GM21360 (cell line): ENCODE results near the gene ARRDC4.
"Not testable (repeated sequence)": the region's sequence is repeated elsewhere in the genome, so short reads cannot be mapped to it uniquely, and the experiment has no call there.

Source experiments
- ATAC-seq: cut with Tn5 transposase; IDR thresholded peaks from one replicate; pipeline ENCODE4 v1.9.1; 2021; ENCODE audit warnings: mild to moderate bottlenecking, moderate library complexity; ENCODE audit not compliant: unreplicated experiment

The ARRDC4 gene

DNA sequence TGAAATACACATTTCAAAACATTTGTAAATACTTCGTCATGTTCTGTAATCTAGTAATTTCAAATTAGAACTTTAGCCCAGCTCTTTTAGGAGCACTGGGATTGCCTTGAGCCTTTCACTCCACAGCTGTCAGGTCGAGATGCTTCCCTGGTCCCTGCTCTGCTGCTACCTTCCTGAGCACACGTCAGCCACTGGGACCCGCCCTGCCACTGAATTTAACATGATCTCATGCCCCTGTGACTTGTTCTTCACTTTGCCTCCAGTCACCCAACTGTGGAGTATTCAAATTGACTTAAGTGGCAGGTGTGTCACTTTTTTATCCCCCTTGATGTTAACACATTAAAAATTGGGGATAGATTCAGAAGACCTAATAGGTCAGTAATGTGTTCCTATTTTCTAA lies 3.3 kb downstream of the ARRDC4 start:
- ATAC-seq, result no peak

- no peak for ATAC-seq
Observed at GRCh38 chr15:97966246-97966645, 5.7 kb downstream of the ARRDC4 start.

- ATAC-seq, result no peak
Observed at GRCh38 chr15:97966924-97967620, 6.6 kb downstream of the ARRDC4 start.

DNA sequence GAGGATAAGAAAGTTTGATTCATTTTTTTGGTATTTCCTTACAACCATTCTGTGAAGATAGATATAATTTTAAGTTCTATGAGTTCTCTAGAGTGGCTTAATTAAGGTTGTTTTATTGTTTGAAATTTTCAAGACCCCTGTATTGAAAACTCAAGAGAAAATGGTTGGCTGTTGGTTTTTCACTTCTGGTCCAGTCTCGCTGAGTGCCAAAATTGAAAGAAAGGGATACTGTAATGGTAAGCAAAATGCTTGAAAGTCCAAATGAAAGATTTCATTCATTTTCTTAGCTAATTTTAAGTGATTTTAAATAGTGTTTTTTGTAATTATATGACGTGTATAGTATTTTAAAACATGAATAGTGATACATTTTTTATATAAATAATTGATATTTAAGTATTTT lies 7.4 kb downstream of the ARRDC4 start:
- ATAC-seq, result no peak

GRCh38 chr15:97968380-97968779 lies 7.9 kb downstream of the ARRDC4 start:
- no peak for ATAC-seq

- ATAC-seq, result no peak
Observed at GRCh38 chr15:97972366-97972765, 11.9 kb downstream of the ARRDC4 start.

- ATAC-seq, result no peak
Observed at GRCh38 chr15:97976129-97976528, 15.6 kb downstream of the ARRDC4 start.

GRCh38 chr15:97976766-97977503 lies 16.4 kb downstream of the ARRDC4 start:
- ATAC-seq, result no peak

DNA sequence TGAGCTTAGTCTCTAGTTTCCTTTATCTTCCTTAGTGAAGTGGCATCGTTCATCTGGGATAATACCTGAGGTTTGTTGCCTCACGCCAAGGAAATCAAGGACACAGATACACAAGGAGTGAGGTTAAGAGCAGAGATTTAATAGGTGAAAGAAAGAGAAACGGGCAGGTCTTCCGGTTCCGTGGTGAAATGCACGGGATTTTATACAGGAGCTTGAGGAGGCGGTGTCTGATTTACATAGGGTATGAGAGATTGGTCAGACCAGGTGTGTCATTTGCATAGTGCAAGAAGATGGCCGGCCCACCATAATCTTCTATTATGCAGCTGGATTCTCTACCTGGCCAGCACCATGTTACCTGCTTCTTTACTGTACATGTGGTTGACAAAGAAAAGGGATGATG lies 17.2 kb downstream of the ARRDC4 start:
- no peak for ATAC-seq

GRCh38 chr15:97978401-97979139 lies 18.1 kb downstream of the ARRDC4 start:
- ATAC-seq, result no peak

DNA sequence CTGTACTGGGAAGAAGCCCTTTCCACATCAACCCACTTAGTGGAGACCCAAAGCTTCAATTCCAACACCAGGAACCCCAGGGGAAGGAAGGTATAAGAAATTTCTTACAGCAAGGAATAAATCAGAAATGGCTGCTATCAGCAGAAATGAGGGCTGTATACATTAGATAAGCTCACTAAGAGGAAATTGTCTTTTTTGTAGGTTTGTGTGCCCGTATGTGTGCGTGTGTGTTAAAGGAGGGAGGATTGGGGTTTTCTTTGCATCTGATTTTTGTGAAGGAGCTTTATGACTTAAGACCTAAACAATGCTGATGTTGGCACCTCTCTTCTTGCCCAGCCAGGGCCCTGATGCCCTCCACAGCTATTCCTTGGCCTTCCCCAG lies 18.6 kb downstream of the ARRDC4 start:
- ATAC-seq, result no peak

GRCh38 chr15:97981058-97981457 lies 20.6 kb downstream of the ARRDC4 start:
- no peak for ATAC-seq

- no peak for ATAC-seq
Observed at GRCh38 chr15:97981758-97982157, 21.3 kb downstream of the ARRDC4 start.

DNA sequence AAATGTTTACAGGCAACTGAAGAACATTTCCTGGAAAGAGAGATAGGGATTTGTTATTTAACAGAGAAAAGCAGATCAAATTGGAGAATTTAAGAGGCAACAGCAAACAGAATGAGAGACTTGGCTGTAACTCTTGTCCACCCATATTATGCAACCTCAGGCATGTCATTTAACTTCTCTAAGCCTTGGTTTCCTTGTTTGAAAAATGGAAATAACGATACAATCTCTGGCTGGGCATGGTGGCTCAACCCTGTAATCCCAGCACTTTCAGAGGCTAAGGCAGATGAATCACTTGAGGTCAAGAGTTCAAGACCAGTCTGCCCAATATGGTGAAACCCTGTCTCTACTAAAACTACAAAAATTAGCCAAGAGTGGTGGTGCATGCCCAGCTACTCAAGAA lies 23.7 kb downstream of the ARRDC4 start:
- no peak for ATAC-seq

GRCh38 chr15:97985979-97986378 lies 25.5 kb downstream of the ARRDC4 start:
- ATAC-seq, result not testable (repeated sequence)

DNA sequence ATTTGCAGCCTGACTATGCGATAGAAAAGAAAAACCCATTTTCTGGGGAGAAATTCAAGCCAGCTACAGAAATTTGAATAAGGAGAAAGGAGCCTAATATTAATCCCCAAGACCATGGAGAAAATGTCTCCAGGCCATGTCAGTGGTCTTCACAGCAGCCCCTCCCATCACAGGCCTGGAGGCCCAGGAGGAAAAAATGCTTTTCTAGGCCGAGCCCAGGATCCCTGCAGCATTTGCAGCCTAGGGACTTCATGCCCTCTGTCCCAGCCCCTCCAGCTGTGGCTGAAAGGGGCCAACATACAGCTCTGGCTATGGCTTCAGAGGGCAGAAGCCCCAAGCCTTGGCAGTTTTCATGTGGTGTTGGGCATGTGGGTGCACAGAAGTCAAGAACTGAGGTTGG lies 26.3 kb downstream of the ARRDC4 start:
- ATAC-seq, result no peak

GRCh38 chr15:97989299-97989698 lies 28.8 kb downstream of the ARRDC4 start:
- no peak for ATAC-seq

GRCh38 chr15:97991972-97992541 lies 31.6 kb downstream of the ARRDC4 start:
- ATAC-seq, result no peak

GRCh38 chr15:97992823-97993222 lies 32.3 kb downstream of the ARRDC4 start:
- ATAC-seq, result no peak

DNA sequence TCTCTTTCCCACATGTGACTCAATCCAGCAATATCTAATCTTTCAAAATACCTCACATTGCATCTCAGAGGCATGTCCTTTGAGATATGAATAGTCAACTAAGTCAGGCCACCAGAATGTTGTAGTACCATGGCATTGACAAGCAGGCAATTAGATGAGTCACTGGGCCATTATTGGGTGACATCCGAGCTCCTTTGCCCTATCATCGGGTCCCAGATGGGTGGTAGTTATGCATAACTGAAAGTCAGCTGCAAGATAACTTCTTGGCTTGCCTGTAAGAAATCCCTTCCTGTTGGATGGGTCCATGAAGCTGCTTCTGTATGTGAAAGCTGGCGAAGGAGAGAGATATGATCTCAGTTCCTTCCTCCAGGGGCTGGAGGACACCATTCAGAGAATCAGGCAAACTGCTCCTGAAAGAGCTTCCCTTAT lies 32.8 kb downstream of the ARRDC4 start:
- ATAC-seq, result no peak

DNA sequence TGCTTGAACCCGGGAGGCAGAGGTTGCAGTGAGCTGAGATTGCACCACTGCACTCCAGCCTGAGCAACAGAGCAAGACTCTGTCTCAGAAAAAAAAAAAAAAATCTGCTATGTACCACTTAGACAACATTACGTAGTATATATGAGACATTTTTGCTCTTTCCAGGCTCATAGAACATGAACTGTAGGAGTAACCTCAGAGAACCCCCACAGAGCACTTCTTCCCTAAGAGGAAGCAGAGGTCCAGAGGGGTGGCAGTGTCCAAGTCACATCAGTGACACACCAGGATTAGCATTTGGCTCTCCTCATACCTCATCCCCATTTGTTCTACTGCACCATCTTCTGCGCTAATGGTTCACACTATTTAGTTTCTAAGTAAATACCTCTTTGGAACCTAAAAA lies 33.7 kb downstream of the ARRDC4 start:
- no peak for ATAC-seq

DNA sequence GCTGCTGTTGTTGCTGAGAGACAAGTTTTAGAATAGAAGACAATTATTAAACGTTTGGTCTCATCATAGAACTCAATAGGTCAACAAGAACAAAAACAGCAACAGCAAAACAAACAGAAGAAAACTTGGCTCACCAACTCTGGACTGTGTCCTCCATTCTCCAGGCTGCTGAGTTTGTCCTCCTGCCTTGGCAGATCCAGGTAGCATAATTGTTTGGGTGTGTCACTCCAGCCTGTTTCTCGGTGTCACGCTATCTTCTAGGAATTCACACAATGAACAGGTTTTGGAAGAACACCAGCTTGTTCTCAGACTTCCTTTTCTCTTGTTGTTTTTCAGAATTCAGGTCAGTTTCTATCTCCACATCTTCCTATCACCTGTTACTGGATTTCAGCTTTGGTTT lies 34.7 kb downstream of the ARRDC4 start:
- ATAC-seq, result no peak
